Measurements from ENCODE around the gene BLTP1. TPM values are rescaled to one million over a fixed set of nuclear protein-coding genes. Genes with fewer than 3 reads are reported as not detected.

Gene BLTP1
- polyA plus RNA-seq, 3 donors, result 2.7 to 35.1 (median 3.3) TPM

- intact Hi-C loops (cut with micrococcal nuclease), result no loop called here
- no peaks in the 10 kb centered on the region for H3K27me3 ChIP-seq (ENCODE audit: control insufficient read depth in 2 of 2, insufficient read depth in 2 of 2, low read length in 2 of 2)
- 100% methylated on average over 1 of the region's 1 CpG for WGBS (ENCODE audit: insufficient coverage)
- Mint-ChIP-seq H3K27ac (no peak overlapping the region), H3K4me3 (no peak overlapping the region), H3K9me3 (peaks cover 0 to 12% (median 10%) of the 10 kb centered on the region in 7 donors), H3K4me1 (peaks cover 4% of the 10 kb centered on the region), H3K36me3 (no peaks in the 10 kb centered on the region), H3K27me3 (ENCODE audit: low read depth in 3 of 3) (peaks cover 0 to 1% (median 0%) of the 10 kb centered on the region in 3 donors)
- no peak for TF ChIP-seq CTCF (IDR thresholded peaks at IDR 0.05)
- no peak overlapping the region for H3K27ac ChIP-seq (ENCODE audit: low read depth in 1 of 2, low read length in 2 of 2)
- no peak overlapping the region for H2AFZ ChIP-seq (ENCODE audit: insufficient read depth, low read depth, low read length, poor library complexity, severe bottlenecking)
- H3K79me2 ChIP-seq (ENCODE audit: insufficient read depth, low read length), result no peaks in the 10 kb centered on the region
- no peaks in the 10 kb centered on the region for H4K20me1 ChIP-seq (ENCODE audit: insufficient read depth, low read length)
- H3K4me3 ChIP-seq (replicated peaks in 1 of 3; ENCODE audit: low read depth in 2 of 3, low read length in 3 of 3), result no peak overlapping the region
- DNase-seq, result no peak
- H3K36me3 ChIP-seq (replicated peaks in 1 of 2; ENCODE audit: control insufficient read depth in 1 of 2, insufficient read depth in 2 of 2, low read length in 2 of 2), result no peaks in the 10 kb centered on the region
- no peak overlapping the region for H3K9ac ChIP-seq (ENCODE audit: insufficient read depth, low read length, poor library complexity, severe bottlenecking)
- no peak overlapping the region for H3K4me2 ChIP-seq (replicated peaks; ENCODE audit: extremely low read depth, low read length, poor library complexity, severe bottlenecking)
- peaks cover 0 to 5% of the 10 kb centered on the region in 2 donors for H3K9me3 ChIP-seq (replicated peaks in 1 of 2; ENCODE audit: control insufficient read depth in 1 of 2, insufficient read depth in 1 of 2, low read length in 2 of 2)
- H3K4me1 ChIP-seq (ENCODE audit: control insufficient read depth in 1 of 2, insufficient read depth in 2 of 2, low read length in 2 of 2), result no peaks in the 10 kb centered on the region
Measured at GRCh38 chr4:122119739-122120138, 32.4 kb upstream of the BLTP1 start.

GRCh38 chr4:122121593-122121992 is 30.5 kb upstream of the BLTP1 start:
- intact Hi-C loops (cut with micrococcal nuclease), result no loop called here
- no peak overlapping the region for H3K4me3 ChIP-seq (replicated peaks in 1 of 3; ENCODE audit: low read depth in 2 of 3, low read length in 3 of 3)
- no peak overlapping the region for H2AFZ ChIP-seq (ENCODE audit: insufficient read depth, low read depth, low read length, poor library complexity, severe bottlenecking)
- no CpG with 5 or more reads among the region's 2 CpGs for WGBS (ENCODE audit: insufficient coverage)
- H3K27ac Mint-ChIP-seq, result no peak overlapping the region
- no peak overlapping the region for H3K4me3 Mint-ChIP-seq
- H3K27me3 ChIP-seq (ENCODE audit: control insufficient read depth in 2 of 2, insufficient read depth in 2 of 2, low read length in 2 of 2), result no peaks in the 10 kb centered on the region
- no peak overlapping the region for H3K27ac ChIP-seq (ENCODE audit: low read depth in 1 of 2, low read length in 2 of 2)
- no peaks in the 10 kb centered on the region for H3K79me2 ChIP-seq (ENCODE audit: insufficient read depth, low read length)
- peaks cover 0 to 2% (median 1%) of the 10 kb centered on the region in 3 donors for H3K27me3 Mint-ChIP-seq (ENCODE audit: low read depth in 3 of 3)
- H3K4me2 ChIP-seq (replicated peaks; ENCODE audit: extremely low read depth, low read length, poor library complexity, severe bottlenecking), result no peak overlapping the region
- no peak for DNase-seq
- peaks cover 0 to 5% of the 10 kb centered on the region in 2 donors for H3K9me3 ChIP-seq (replicated peaks in 1 of 2; ENCODE audit: control insufficient read depth in 1 of 2, insufficient read depth in 1 of 2, low read length in 2 of 2)
- no peaks in the 10 kb centered on the region for H3K4me1 ChIP-seq (ENCODE audit: control insufficient read depth in 1 of 2, insufficient read depth in 2 of 2, low read length in 2 of 2)
- peaks cover 0 to 12% (median 10%) of the 10 kb centered on the region in 7 donors for H3K9me3 Mint-ChIP-seq
- no peak for TF ChIP-seq CTCF (IDR thresholded peaks at IDR 0.05)
- H3K4me1 Mint-ChIP-seq, result peaks cover 4% of the 10 kb centered on the region
- H3K9ac ChIP-seq (ENCODE audit: insufficient read depth, low read length, poor library complexity, severe bottlenecking), result no peak overlapping the region
- H3K36me3 ChIP-seq (replicated peaks in 1 of 2; ENCODE audit: control insufficient read depth in 1 of 2, insufficient read depth in 2 of 2, low read length in 2 of 2), result no peaks in the 10 kb centered on the region
- no peaks in the 10 kb centered on the region for H3K36me3 Mint-ChIP-seq
- H4K20me1 ChIP-seq (ENCODE audit: insufficient read depth, low read length), result no peaks in the 10 kb centered on the region

Data from CD14-positive monocyte (primary cell).